GM21423 (cell line): ENCODE measurements around the gene CEMIP.

Source experiments
- ATAC-seq: cut with Tn5 transposase; IDR thresholded peaks from one replicate; pipeline ENCODE4 v1.9.1; 2021; ENCODE audit warnings: mild to moderate bottlenecking, moderate library complexity; ENCODE audit not compliant: unreplicated experiment

The CEMIP gene

DNA sequence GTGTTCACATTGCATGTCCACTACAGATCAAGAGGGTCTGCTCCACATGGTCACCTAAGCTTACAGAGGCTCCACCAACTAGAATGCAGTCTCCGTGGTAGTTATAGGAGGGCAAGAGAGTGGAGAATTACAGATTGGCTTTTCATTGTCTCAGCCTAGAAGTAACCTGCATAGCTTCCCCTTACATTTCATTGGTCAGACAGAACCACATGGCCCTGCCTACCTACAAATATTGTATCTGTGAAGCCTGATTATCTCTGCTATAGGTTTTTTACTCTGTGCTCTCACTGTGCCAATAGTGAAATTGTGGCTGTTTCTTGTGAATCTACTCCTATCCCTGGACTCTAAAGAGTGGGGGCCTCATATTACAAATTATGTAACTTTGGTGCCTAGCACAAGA is 219.1 kb downstream of the CEMIP start:
- no peak for ATAC-seq

- peak; percentile 33 for ATAC-seq
Measured at GRCh38 chr15:80999623-81000036, 220.5 kb downstream of the CEMIP start.

GRCh38 chr15:81000144-81000623 is 221.0 kb downstream of the CEMIP start:
- ATAC-seq, result no peak

GRCh38 chr15:81000624-81001151 is 221.5 kb downstream of the CEMIP start, which contains the start of gene TLNRD1:
Gene TLNRD1 (plus strand): TSS chr15:81000923. CDS start chr15:81002272, 1,349 bp downstream.
- peak; percentile 48 for ATAC-seq
